ENCODE data around the gene BRD9.
"Not testable (repeated sequence)": the region's sequence is repeated elsewhere in the genome, so short reads cannot be mapped to it uniquely, and the experiment has no call there.

Gene BRD9

DNA sequence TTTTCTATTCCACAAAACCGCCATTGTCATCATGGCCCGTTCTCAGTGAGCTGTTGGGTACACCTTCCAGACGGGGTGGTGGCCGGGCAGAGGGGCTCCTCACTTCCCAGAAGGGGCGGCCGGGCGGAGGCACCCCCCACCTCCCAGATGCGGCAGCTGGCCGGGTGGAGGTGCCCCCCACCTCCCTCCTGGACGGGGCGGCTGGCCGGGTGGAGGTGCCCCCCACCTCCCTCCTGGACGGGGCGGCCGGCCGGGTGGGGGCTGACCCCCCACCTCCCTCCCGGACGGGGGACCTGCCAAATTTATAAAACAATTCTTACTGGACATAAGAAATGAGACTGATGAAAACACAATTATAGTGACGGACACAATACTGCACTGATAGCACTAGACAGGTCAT lies 64.4 kb downstream of the BRD9 start:
- in situ Hi-C loops (cut with HindIII; ENCODE audit: low sequenced_read_pairs) = not testable (repeated sequence)

DNA sequence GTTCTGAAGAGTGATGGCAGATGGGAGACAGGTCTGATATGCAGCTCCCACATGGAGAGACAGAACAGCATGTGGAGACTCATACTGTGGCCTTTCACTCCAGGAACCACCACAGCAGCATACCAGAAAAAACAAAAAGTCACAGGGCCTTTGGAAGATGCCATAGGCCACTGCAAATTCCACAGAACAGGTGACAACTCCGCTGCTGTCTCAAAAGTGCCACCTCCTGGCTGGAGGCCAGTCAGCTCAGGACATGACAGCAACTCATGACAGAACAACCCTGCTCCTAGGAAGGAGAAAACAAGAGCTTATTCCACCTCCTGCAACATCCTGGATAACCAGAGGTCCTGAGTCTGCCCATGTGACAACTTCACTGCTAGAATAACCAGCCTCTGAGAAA lies 67.1 kb downstream of the BRD9 start:
- in situ Hi-C loops (cut with HindIII; ENCODE audit: low sequenced_read_pairs) = not testable (repeated sequence)

DNA sequence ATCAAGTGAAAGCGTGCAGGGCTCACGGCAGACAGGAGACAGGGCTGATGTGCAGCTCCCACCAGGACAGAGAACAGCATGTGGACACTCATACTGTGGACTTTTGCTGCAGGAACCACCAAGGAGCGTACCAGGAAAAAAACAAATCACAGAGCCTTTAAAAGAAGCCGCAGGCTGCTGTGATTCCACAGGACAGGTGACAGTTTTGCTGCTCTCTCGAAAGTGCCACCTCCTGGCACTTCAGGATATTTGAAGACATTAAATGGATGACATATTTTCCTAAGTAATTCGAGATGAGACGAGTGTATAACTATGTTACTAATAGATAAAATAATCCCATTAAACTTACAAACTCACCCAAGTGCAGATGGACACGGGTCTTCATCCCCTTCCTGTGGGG lies 71.1 kb downstream of the BRD9 start:
- in situ Hi-C loops (cut with HindIII; ENCODE audit: low sequenced_read_pairs) = no loop called here

DNA sequence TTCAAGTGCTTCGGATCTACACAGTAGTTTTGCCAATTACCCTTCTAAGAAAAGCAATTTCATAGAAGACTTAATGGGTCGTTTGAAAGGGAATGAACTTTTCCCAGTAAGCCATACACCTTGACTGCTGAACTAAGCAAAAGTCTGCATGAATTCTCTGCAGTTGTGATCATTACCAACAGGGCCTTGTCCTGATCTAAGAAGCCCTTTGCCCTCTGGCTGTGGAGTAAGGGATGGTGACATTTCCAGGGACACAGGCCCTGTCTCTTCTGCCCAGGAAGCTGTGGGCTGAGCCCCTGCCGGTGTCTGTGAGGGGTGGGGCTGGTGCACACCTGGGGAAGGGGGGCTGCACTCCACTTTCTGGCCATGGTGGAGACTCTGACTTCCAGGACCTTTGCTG lies 72.4 kb downstream of the BRD9 start:
- in situ Hi-C loops (cut with HindIII; ENCODE audit: low sequenced_read_pairs) = no loop called here

DNA sequence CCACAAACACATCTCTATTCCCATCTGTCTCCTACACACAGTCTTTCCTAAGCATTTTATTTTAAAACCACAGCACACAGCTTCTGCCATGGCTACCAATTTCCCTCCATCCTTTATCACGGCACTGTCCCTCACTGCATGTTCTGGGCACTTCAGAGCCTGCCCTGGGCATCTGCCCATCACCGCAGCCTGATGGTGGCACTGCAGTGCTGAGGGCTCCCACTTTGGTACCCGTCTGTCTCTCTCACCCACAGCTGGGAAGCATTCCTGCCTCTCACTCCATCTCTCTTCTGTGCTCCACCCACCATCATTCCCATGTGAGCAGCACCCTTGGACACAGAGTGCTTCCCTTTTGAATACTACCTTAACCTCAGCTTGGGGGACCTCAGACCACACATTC lies 73.5 kb downstream of the BRD9 start:
- in situ Hi-C loops (cut with HindIII; ENCODE audit: low sequenced_read_pairs) = no loop called here

DNA sequence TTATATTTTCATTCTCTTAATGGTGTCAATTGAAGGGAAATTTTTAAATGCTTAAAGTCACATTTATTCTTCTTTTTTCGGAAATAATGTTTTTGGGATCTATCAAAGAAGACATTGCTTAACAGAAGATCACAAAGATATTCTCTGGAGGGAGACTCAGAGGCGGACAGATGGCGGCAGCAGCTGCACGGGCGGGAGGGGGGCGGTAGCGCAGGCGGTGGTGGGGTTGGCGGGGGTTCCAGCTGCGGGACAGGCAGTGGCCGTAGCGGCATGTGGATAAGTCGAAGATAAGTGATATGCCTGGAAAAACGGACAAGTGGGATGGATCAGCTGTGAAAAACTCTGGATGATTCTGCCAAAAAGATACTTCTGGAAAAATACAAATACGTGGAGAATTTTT lies 76.4 kb downstream of the BRD9 start:
- in situ Hi-C loops (cut with HindIII; ENCODE audit: low sequenced_read_pairs) = no loop called here

DNA sequence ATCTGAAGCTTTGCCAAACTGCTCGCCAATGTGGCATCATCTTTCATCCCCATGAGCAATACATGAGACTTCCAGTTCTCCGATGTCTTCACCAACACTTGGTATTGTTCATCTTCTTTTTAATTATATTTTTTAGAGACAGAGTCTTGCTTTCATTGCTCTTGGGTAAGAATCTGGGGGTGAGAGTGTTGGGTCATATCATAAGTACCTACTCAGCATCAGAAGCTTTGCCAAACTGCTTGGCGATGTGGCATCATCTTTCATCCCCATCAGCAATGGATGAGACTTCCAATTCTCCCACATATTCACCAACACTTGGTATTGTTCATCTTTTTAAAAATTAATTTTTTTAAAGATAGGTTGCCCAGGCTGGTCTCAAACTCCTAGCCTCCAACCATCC lies 77.2 kb downstream of the BRD9 start:
- in situ Hi-C loops (cut with HindIII; ENCODE audit: low sequenced_read_pairs) = no loop called here
